Measurements from ENCODE around the gene MIF4GD.

DNA sequence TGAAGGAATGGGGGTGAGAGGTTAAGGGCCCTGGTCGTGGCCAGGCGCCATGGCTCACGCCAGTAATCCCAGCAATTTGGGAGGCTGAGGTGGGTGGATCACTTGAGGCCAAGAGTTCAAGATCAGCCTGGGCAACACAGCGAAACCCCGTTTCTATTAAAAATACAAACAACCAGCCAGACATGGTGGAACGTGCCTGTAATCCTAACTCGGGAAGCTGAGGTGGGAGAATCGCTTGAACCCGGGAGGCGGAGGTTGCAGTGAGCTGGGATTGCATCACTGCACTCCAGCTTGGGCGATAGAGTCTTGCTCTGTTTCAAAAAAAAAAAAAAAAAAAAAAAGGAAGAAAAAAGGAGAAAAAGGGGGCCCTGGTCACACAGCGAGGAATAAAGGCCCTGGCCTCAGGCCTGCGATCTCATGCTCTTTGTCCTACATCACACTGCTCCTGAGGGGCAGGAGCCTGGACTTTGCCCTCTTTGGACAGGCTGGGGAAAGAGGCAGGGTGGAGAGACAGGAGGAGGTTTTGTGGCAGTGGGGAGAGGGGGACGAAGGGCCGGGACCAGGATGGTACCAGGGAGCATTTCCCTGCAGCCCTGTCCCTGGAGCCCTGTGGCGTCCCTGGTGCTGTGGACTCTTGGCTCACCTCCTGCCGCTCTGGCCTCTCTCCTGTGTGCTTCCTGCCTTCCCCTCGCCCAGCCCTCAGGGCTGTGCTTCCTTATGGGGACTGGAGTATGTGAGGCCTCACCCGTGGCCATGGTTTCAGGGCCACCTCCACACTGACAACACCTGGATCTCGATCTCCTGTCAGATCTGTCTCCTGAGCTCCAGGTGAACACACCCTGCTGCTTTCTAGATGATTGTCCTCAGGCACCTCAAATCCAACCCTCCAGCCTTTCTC lies 38.0 kb upstream of the MIF4GD start:
- TF ChIP-seq TRIM28 (IDR thresholded peaks at IDR 0.05) (no peak), RFX5 (IDR thresholded peaks at IDR 0.05; ENCODE audit: low read depth, low read length) (no peak), CC2D1A (IDR thresholded peaks at IDR 0.05) (no peak), ASH1L (IDR thresholded peaks at IDR 0.05; ENCODE audit: borderline replicate concordance, low read depth, partially characterized antibody) (no peak), ZBTB7A (IDR thresholded peaks at IDR 0.05; ENCODE audit: borderline replicate concordance, control insufficient read depth, low read depth, low read length) (no peak), NFE2L1 (tag; IDR thresholded peaks at IDR 0.05; ENCODE audit: borderline replicate concordance, low read depth) (no peak), MAFK (IDR thresholded peaks at IDR 0.05; ENCODE audit: low read length) (no peak), TEAD1 (CRISPR knock-in tag; IDR thresholded peaks at IDR 0.05) (no peak), NR4A1 (CRISPR knock-in tag; IDR thresholded peaks at IDR 0.05) (no peak), NR4A1 (tag; IDR thresholded peaks at IDR 0.05) (no peak)
- TF ChIP-seq, protein P1, sequence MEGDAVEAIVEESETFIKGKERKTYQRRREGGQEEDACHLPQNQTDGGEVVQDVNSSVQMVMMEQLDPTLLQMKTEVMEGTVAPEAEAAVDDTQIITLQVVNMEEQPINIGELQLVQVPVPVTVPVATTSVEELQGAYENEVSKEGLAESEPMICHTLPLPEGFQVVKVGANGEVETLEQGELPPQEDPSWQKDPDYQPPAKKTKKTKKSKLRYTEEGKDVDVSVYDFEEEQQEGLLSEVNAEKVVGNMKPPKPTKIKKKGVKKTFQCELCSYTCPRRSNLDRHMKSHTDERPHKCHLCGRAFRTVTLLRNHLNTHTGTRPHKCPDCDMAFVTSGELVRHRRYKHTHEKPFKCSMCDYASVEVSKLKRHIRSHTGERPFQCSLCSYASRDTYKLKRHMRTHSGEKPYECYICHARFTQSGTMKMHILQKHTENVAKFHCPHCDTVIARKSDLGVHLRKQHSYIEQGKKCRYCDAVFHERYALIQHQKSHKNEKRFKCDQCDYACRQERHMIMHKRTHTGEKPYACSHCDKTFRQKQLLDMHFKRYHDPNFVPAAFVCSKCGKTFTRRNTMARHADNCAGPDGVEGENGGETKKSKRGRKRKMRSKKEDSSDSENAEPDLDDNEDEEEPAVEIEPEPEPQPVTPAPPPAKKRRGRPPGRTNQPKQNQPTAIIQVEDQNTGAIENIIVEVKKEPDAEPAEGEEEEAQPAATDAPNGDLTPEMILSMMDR (IDR thresholded peaks at IDR 0.05 in 2 of 3, conservative IDR thresholded peaks at IDR 0.05 in 1 of 3; ENCODE audit: insufficient read depth in 2 of 3, low read depth in 1 of 3, low read length in 3 of 3), result no peak
- TF ChIP-seq, protein P2, sequence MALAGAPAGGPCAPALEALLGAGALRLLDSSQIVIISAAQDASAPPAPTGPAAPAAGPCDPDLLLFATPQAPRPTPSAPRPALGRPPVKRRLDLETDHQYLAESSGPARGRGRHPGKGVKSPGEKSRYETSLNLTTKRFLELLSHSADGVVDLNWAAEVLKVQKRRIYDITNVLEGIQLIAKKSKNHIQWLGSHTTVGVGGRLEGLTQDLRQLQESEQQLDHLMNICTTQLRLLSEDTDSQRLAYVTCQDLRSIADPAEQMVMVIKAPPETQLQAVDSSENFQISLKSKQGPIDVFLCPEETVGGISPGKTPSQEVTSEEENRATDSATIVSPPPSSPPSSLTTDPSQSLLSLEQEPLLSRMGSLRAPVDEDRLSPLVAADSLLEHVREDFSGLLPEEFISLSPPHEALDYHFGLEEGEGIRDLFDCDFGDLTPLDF (CRISPR knock-in tag; IDR thresholded peaks at IDR 0.05), result no peak
- TF ChIP-seq, protein P3, sequence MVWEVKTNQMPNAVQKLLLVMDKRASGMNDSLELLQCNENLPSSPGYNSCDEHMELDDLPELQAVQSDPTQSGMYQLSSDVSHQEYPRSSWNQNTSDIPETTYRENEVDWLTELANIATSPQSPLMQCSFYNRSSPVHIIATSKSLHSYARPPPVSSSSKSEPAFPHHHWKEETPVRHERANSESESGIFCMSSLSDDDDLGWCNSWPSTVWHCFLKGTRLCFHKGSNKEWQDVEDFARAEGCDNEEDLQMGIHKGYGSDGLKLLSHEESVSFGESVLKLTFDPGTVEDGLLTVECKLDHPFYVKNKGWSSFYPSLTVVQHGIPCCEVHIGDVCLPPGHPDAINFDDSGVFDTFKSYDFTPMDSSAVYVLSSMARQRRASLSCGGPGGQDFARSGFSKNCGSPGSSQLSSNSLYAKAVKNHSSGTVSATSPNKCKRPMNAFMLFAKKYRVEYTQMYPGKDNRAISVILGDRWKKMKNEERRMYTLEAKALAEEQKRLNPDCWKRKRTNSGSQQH (CRISPR knock-in tag; IDR thresholded peaks at IDR 0.05), result no peak
- TF ChIP-seq, protein P4, sequence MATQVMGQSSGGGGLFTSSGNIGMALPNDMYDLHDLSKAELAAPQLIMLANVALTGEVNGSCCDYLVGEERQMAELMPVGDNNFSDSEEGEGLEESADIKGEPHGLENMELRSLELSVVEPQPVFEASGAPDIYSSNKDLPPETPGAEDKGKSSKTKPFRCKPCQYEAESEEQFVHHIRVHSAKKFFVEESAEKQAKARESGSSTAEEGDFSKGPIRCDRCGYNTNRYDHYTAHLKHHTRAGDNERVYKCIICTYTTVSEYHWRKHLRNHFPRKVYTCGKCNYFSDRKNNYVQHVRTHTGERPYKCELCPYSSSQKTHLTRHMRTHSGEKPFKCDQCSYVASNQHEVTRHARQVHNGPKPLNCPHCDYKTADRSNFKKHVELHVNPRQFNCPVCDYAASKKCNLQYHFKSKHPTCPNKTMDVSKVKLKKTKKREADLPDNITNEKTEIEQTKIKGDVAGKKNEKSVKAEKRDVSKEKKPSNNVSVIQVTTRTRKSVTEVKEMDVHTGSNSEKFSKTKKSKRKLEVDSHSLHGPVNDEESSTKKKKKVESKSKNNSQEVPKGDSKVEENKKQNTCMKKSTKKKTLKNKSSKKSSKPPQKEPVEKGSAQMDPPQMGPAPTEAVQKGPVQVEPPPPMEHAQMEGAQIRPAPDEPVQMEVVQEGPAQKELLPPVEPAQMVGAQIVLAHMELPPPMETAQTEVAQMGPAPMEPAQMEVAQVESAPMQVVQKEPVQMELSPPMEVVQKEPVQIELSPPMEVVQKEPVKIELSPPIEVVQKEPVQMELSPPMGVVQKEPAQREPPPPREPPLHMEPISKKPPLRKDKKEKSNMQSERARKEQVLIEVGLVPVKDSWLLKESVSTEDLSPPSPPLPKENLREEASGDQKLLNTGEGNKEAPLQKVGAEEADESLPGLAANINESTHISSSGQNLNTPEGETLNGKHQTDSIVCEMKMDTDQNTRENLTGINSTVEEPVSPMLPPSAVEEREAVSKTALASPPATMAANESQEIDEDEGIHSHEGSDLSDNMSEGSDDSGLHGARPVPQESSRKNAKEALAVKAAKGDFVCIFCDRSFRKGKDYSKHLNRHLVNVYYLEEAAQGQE (IDR thresholded peaks at IDR 0.05; ENCODE audit: borderline replicate concordance), result no peak
- TF ChIP-seq, protein P4 (CRISPR knock-in tag; IDR thresholded peaks at IDR 0.05; ENCODE audit: low read depth), result no peak
- TF ChIP-seq, protein P5, sequence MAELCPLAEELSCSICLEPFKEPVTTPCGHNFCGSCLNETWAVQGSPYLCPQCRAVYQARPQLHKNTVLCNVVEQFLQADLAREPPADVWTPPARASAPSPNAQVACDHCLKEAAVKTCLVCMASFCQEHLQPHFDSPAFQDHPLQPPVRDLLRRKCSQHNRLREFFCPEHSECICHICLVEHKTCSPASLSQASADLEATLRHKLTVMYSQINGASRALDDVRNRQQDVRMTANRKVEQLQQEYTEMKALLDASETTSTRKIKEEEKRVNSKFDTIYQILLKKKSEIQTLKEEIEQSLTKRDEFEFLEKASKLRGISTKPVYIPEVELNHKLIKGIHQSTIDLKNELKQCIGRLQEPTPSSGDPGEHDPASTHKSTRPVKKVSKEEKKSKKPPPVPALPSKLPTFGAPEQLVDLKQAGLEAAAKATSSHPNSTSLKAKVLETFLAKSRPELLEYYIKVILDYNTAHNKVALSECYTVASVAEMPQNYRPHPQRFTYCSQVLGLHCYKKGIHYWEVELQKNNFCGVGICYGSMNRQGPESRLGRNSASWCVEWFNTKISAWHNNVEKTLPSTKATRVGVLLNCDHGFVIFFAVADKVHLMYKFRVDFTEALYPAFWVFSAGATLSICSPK (IDR thresholded peaks at IDR 0.05; ENCODE audit: borderline replicate concordance), result no peak

Measured in K562 (cell line).